Neural progenitor cell (in vitro differentiated cells): ENCODE results near the gene PGGT1B.

Source experiments
- EZH2 ChIP-seq: fragments of 200-600 bp; sonication (generic); IDR thresholded peaks from 2 replicates; pipeline ENCODE4 v1.6.1; 2017; ENCODE audit warnings: antibody characterized with exemption, mild to moderate bottlenecking, moderate library complexity
- EZH2phosphoT487 ChIP-seq: fragments of 200-600 bp; sonication (generic); IDR thresholded peaks from 2 replicates; pipeline ENCODE4 v1.6.1; 2017; ENCODE audit warnings: antibody characterized with exemption
- TF ChIP-seq, protein P1 (sequence below): fragments of 200-600 bp; sonication (generic); IDR thresholded peaks from 2 replicates; pipeline ENCODE4 v1.5.1; 2017; ENCODE audit warnings: antibody characterized with exemption, mild to moderate bottlenecking

DNA sequence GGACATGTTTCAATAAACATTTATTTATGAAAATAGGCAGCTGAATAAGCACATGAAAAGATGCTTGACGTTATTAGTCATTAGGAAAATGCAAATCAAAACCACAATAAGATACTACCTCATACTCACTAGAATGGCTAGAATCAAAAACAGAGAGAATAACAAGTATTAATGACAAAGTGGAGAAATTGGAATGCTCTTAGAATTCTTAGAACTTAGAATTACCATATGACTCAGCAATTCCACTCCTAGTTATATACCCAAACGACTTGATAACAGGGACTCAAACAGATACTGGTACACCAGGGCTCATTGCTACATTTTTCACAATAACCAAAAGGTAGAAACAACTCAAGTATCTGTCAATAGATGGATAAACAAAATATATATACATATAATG lies 77.9 kb downstream of the PGGT1B start:
- TF ChIP-seq, protein P1, sequence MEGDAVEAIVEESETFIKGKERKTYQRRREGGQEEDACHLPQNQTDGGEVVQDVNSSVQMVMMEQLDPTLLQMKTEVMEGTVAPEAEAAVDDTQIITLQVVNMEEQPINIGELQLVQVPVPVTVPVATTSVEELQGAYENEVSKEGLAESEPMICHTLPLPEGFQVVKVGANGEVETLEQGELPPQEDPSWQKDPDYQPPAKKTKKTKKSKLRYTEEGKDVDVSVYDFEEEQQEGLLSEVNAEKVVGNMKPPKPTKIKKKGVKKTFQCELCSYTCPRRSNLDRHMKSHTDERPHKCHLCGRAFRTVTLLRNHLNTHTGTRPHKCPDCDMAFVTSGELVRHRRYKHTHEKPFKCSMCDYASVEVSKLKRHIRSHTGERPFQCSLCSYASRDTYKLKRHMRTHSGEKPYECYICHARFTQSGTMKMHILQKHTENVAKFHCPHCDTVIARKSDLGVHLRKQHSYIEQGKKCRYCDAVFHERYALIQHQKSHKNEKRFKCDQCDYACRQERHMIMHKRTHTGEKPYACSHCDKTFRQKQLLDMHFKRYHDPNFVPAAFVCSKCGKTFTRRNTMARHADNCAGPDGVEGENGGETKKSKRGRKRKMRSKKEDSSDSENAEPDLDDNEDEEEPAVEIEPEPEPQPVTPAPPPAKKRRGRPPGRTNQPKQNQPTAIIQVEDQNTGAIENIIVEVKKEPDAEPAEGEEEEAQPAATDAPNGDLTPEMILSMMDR: no peak
- TF ChIP-seq EZH2phosphoT487 (no peak), EZH2 (no peak)
